Measurements from ENCODE around the gene CHD9NB.

CHD9NB gene

GRCh38 chr16:53052519-53053501 is at the start of gene CHD9NB:
TSS of gene CHD9NB (minus strand) at chr16:53052897. CDS start at chr16:53044158, 8,739 bp downstream.
- DNase-seq = peak; percentile 2

- DNase-seq = no peak
These were observed 48.2 kb upstream of the CHD9NB start for GRCh38 chr16:53100889-53101288.

GRCh38 chr16:53100131-53100748 is 47.5 kb upstream of the CHD9NB start:
- no peak for DNase-seq

- DNase-seq = peak; percentile 74
These were observed 46.8 kb upstream of the CHD9NB start for GRCh38 chr16:53099318-53100130.

- peak; percentile 56 for DNase-seq
These were observed 46.0 kb upstream of the CHD9NB start for GRCh38 chr16:53098526-53099317.

DNA sequence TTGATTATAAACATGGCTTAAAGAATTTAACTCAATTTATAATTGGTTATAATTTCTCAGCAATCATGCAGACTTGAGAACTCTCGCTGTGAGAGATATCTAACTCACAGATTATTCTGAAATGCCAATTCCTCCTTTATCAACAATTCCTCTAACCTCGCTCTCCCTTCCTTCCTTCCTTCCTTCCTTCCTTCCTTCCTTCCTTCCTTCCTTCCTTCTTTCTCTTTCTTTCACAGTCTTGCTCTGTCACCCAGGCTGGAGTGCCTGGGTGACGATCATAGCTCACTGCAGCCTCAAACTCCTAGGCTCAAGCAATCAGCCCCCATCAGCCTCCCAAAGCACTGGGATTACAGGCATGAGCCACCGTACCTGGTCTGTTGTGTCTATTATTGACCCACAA is 44.5 kb upstream of the CHD9NB start:
- no peak for DNase-seq

DNA sequence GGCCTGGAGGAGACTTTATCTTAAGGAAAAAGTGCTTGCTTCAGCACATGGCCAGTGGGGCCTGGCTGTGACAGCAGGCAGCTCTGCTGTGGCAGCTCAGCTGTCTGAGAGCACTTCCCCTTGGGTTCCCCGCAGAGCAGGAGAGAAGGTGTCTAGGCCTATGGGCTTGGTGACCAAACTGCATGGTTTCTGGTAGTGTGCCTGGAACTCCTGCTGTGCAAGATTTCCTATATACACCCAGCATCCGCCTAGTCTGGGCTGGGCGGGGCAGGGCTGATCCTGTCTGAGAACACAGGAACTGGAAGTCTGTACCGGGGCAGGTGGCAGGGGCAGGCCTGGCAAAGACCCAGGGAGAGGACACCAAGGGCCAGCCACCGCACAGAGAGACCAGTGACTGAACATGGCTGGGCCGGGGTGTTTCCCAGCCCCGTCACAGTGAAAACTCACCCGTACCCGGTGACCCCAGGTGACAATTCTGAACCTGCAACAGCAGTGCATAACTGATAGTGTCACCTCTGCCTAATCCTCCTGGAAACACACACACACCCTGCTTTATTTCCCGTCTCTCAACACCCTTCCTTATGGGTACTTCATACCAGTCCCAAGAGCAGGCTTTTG is 41.4 kb upstream of the CHD9NB start:
- DNase-seq = no peak

DNA sequence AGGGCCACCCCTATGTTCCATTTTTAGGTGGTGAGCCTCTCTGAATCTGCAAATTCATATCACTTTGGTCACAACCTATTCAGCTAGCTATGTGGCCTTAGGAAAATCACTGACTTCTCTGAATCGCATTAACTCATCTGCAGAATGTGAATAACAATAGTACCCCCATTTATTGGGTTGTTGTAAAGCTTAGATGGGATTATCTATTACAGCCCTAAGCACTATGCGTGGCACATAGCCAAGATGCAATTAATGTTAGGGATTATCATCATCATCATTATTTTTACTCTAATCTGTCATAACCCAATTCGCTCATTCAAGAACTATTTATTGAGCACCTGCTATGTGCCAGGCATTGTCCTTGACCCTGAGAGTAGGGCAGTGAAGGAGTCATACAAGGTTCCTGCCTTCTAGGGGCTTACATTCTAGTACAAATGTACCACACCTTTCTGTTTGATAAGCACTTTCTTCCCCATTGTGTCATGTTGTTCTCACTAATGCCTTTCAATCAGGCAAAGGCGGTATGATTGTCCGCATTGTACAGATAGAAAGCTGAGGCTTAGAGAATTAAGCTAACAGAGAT is 40.6 kb upstream of the CHD9NB start:
- no peak for DNase-seq

DNA sequence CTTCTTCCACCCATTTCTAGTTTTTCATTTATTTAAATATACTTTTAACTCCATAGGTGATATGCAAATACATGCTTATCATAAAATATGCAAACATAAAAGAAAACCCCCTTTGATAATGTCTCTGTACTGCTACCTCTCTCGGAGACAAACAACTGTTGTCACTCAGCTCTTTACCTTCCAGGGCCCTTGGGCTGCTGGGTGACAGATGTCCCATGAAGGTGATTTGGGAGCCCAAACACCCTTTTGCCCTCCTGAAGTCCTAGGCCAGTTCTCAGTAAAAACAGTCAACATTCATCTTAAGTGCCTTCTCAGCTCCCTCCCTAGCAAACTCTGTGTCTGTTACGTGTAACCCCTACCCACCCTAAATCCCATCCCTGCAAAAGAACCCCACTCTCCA is 39.6 kb upstream of the CHD9NB start:
- no peak for DNase-seq

- peak; percentile 45 for DNase-seq
These were observed 38.9 kb upstream of the CHD9NB start for GRCh38 chr16:53091466-53092211.

GRCh38 chr16:53090591-53091411 is 38.1 kb upstream of the CHD9NB start:
- no peak for DNase-seq

- DNase-seq = no peak
These were observed 37.5 kb upstream of the CHD9NB start for GRCh38 chr16:53090286-53090590.

- no peak for DNase-seq
These were observed 37.0 kb upstream of the CHD9NB start for GRCh38 chr16:53089434-53090285.

GRCh38 chr16:53087101-53087500 is 34.4 kb upstream of the CHD9NB start:
- DNase-seq = no peak

GRCh38 chr16:53085931-53086421 is 33.3 kb upstream of the CHD9NB start:
- DNase-seq = peak; percentile 55

GRCh38 chr16:53085369-53085843 is 32.7 kb upstream of the CHD9NB start:
- peak; percentile 60 for DNase-seq

DNA sequence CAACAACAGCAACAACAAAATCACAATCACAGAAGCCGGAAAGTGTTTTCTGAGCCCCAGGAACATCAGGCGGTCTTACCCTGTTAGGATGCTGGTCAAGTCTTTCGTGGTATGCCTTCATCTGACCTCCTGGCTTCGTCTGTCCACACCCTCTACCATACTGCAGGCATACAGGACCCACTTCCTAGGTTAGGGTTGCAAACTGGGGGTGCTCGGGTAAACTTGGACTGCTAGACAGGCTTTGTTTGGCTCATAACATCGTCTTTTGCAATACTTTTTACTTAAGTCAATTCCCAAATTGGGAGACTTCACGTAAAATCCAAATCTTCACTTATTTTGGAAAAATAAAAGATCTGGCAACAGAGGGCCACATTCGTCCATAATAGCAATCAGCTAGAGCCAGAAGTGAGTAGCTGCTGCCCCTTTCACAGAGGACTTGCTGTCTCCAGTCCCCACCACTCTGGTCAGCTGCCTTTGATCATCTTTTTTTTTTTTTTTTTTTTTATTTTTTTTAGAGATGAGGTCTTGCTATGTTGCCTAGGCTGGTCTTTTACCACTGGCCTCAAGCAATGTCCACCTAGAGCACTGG is 32.1 kb upstream of the CHD9NB start:
- DNase-seq = no peak

DNA sequence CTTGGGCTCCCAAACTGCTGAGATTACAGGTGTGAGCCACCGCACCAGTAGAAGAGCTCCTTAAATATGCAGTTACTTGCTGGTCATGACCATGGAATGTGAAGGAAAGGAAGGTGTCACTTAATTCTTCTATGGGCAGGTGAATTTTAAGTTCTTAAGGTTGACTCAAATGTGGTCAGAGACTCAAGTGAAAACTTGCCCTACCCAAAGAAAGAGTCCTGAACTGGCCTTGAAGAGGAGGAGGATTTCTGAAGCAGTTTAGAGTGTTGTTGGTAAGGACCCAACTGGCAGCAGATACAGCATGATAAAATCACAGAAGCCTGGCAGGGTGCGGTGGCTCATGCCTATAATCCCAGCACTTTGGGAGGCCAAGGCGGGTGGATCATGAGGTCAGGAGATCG is 31.4 kb upstream of the CHD9NB start:
- DNase-seq = no peak

All from NCI-H2227 treated with DMSO at 0.1 percent for 48 hours (cell line).